ENCODE measurements around the gene EYA2. TPM values are rescaled to one million over a fixed set of nuclear protein-coding genes. Genes with fewer than 3 reads are reported as not detected.
"Not testable (repeated sequence)": the region's sequence is repeated elsewhere in the genome, so short reads cannot be mapped to it uniquely, and the experiment has no call there.

EYA2 gene
- 15.3 TPM for total RNA-seq

DNA sequence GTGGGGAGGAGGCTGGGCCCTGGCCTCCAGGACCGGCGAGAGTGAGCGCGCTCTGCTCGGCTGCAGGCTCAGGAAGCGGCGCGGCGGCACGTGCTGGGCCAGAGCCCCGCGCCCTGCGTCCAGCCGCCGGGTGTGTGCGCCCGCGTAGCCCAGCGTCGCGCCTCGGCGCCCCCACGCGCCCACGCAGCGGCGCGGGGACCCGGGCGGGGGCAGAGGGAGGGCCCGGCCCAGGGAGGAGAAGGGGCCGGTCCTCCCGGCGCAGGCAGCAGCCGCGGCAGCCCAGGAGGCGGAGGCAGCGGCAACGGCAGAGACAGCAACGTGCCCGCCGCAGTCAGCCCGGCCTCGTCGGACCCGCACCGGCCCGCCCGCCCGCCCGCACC lies at the start of gene EYA2:
Gene EYA2, plus strand, starts transcription at position 265 of the 380 bp plus-strand sequence. CDS start 95,168 bp downstream, outside the sequence.
- DNase-seq (ENCODE audit: low spot score) = no peak

DNA sequence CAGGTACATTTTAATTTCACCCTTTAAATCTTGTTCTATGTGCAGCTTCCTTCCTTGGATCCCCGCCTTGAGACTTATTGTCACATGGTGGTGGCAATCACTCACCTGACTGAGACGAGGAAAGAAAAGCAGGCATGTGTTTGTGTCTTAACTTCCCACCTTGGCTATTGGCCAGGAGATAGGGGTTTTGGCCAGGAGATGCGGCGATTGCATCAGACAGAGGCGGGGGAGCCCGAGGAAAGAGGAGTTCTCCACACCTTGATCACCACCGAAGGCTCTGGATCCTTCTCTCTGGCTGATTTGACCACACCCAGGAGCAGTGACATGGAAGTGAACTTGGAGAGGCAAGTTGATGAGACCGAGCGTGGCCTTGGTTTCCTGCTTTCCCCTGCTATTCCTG lies 49.7 kb upstream of the EYA2 start:
- no peak for DNase-seq (ENCODE audit: low spot score)

GRCh38 chr20:46849269-46849668 lies 45.4 kb upstream of the EYA2 start:
- DNase-seq (ENCODE audit: low spot score) = no peak

- DNase-seq (ENCODE audit: low spot score) = no peak
Observed at GRCh38 chr20:46849751-46850150, 44.9 kb upstream of the EYA2 start.

DNA sequence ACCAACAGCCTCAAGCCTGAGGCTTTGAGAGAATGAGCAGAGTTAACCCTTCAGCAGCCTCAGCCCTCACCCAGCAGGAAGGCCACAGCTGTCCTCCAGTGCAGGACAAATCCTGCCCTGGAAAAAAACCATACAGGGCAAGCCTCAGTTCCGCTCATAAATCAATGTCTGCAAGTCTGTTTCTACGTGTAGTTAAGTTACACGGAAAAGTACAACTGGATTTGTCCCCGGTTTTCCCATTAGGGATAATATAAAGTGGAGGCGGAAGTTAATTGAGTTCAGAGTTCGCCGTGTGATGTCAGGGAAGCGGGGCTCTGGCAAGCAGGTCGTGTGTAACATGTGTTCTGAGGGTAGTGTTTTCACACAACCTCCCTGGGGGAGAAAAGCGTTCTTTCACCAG lies 44.2 kb upstream of the EYA2 start:
- no peak for DNase-seq (ENCODE audit: low spot score)

DNA sequence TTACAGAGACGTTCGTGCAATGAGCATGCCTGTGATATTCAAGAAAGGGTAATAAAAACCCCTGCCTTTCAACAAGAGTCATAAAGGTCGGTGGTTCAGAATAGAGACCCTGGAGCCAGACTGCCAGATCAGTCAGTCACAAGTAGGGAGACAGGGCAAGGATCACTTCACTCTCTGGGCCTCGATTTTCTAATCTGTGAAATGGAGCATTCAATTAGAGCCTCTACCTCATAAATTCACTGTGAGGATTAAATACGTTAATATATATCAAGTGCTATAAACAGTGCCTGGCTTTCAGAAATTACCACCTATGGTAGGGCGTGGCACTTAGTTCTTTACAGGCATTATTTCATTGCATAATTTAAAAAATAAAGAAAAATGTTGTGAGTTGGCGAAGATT lies 43.7 kb upstream of the EYA2 start:
- DNase-seq (ENCODE audit: low spot score) = no peak

- no peak for DNase-seq (ENCODE audit: low spot score)
Observed at GRCh38 chr20:46851746-46852145, 42.9 kb upstream of the EYA2 start.

- no peak for DNase-seq (ENCODE audit: low spot score)
Observed at GRCh38 chr20:46852313-46852712, 42.3 kb upstream of the EYA2 start.

DNA sequence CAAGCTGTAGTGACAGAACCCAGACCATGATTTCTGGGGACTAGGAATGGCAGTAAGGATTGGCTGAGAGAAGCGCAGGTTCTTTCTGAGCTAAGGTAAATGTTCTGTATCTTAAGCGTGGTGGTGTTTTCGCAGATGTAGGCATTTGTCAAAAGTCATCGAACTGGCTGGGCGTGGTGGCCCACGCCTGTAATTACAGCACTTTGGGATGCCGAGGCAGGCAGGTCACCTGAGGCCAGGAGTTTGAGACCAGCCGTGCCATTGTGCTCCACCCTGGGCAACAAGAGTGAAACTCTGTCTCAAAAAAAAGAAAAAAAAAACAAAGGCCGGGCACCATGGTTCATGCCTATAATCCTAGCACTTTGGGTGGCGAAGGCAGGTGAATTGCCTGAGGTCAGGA lies 40.7 kb upstream of the EYA2 start:
- no peak for DNase-seq (ENCODE audit: low spot score)

DNA sequence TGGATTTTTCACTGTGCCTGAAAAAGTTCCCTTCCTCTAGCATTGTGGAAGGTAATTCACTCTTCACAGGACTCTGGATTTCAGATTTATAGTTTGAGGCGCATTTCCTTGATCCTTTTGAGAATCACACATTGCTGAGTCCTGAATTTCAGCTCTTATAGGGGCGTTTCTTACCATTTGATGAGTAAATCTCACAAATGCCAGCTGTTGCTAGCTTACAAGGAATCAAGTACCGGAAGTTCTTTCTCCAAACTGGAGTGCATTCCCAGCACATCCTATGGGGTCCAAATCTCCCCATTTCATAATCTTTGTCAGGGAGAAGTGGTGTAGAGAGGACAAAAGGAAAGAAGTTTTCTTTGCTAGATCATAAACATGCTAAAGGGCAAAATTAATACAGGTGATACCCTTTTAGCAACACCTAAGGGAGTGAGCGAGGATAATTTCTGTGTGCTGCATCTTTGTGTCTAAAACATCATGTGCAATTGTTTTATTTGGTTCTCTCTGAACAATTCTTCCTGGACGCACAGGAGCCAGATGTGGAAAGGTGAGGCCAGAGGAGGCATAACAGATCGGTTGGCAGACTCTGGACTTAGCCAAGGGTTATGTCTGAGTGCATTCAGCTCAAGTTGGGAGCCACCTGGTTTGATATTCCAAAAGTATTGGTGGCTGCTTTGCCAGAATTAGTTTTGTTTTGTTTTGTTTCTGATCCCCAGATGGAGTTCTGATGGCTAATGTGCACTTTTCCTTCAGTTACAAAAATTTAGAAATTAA lies 37.4 kb upstream of the EYA2 start:
- no peak for DNase-seq (ENCODE audit: low spot score)

DNA sequence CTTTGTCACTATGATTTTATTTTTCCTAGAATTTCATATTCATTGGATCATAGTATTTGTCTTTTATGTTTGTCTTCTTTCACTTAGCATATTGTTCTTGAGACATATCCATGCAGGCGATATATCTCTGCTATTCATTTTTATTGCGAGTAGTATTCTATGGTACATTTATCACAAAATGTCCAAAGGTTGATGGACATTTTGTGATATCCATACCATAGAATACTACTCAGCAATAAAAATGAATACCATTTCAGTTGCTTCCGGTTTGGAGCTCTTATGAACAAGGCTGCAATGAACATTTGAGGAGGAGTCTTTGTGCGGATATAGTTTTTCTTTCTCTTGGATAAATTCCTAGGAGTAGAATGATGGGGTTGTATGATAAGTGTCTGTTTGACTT lies 28.8 kb upstream of the EYA2 start:
- no peak for DNase-seq (ENCODE audit: low spot score)

- no peak for DNase-seq (ENCODE audit: low spot score)
Observed at GRCh38 chr20:46870041-46870440, 24.6 kb upstream of the EYA2 start.

DNA sequence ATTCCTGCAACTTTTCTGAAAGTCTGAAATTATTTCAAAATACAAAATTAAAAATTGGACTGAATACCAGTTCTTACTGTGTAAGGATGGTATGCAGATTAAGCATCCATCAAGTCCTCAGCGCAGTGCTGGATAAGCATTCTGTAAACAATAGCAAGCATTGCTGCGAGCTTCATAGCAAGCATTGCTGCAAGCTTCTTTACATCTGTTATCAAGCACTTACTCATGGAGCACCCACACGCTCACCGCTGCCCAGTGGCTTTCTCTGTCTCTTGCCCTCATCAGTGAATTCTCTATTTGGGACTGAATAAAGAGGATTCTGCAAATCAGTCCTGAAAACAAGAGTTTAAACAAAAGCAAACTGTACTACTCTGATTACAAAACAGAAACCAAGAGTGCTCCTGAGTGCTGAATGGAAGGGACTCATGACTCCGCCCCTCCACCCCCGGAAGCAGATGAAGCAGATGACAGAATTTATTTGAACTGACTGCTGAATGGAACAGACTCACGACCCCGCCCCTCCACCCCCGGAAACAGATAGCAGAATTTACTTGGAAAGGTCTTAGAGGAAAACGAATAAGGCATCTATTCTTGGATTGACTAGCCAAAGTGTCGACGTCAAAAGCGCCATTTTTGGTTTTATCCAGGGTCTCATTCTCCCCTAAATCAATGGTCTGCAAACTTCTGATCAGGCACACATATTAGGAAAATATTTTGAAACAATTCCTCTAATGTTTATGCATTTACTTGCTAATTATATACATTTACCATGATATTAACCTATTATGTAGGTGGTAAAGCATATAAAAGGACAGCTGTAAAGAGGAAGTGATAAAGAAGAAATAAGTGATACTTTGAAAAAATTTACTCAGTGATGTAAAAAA lies 22.1 kb upstream of the EYA2 start:
- no peak for DNase-seq (ENCODE audit: low spot score)

- no peak for DNase-seq (ENCODE audit: low spot score)
Observed at GRCh38 chr20:46875059-46875458, 19.6 kb upstream of the EYA2 start.

- DNase-seq (ENCODE audit: low spot score) = no peak
Observed at GRCh38 chr20:46879386-46879785, 15.3 kb upstream of the EYA2 start.

DNA sequence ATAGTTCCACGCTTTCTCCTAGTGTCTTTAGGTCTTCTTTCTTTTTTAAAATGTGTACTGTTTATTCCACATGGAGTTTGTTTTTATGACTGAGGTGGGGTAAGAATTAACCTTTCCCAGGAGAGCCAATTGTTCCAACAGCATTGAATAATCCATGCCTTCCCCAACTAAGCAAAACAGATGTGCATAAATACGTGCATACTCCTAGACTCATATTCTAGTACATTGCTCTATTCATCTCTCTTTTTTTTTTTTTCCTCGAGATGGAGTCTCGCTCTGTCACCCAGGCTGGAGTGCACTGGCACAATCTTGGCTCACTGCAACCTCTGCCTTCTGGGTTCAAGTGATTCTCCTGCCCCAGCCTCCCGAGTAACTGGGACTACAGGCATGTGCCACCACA lies 14.7 kb upstream of the EYA2 start:
- DNase-seq (ENCODE audit: low spot score) = not testable (repeated sequence)

- DNase-seq (ENCODE audit: low spot score) = no peak
Observed at GRCh38 chr20:46883892-46884291, 10.8 kb upstream of the EYA2 start.

- no peak for DNase-seq (ENCODE audit: low spot score)
Observed at GRCh38 chr20:46890682-46891081, 4.0 kb upstream of the EYA2 start.

GRCh38 chr20:46893051-46893450 lies 1.6 kb upstream of the EYA2 start:
- DNase-seq (ENCODE audit: low spot score) = no peak

- DNase-seq (ENCODE audit: low spot score) = no peak
Observed at GRCh38 chr20:46893877-46894578, 615 bp upstream of the EYA2 start.

- no peak for DNase-seq (ENCODE audit: low spot score)
Observed at GRCh38 chr20:46894971-46895905, 595 bp downstream of the EYA2 start.
